K562 (cell line): ENCODE data around the gene CLCN1. TPM values are rescaled to one million over a fixed set of nuclear protein-coding genes. Genes with fewer than 3 reads are reported as not detected.

Experiments
- ADNP ChIP-seq: fragments of 200-800 bp; sonication (Bioruptor generic); IDR thresholded peaks from 2 replicates; pipeline ENCODE4 v1.6.1; 2016; ENCODE audit warnings: missing genetic modification characterization, missing compliant biosample characterization
- CCNT2 ChIP-seq: IDR thresholded peaks from 2 replicates; pipeline ENCODE4 v1.6.1; 2011; ENCODE audit warnings: borderline replicate concordance, low read depth, mild to moderate bottlenecking, moderate library complexity, mixed read lengths, low read length; ENCODE audit not compliant: insufficient read length; ENCODE audit errors: extremely low read depth
- CEBPB ChIP-seq: fragments of 450-650 bp; IDR thresholded peaks from 2 replicates; pipeline ENCODE4 v1.6.1; 2016; ENCODE audit warnings: missing genetic modification characterization, missing compliant biosample characterization
- E2F3 ChIP-seq: fragments of 250-450 bp; sonication (Bioruptor Pico); IDR thresholded peaks from 2 replicates; pipeline ENCODE4 v1.4.0; 2020; ENCODE audit warnings: mild to moderate bottlenecking
- E2F5 ChIP-seq: sonication (generic); formaldehyde crosslinking; IDR thresholded peaks from 2 replicates; pipeline ENCODE4 v1.8.0; 2022; ENCODE audit warnings: mild to moderate bottlenecking, missing genetic modification reagents
- IRF2 ChIP-seq: sonication (generic); formaldehyde crosslinking; IDR thresholded peaks from 2 replicates; pipeline ENCODE4 v1.8.1; 2022; ENCODE audit warnings: mild to moderate bottlenecking, missing genetic modification reagents
- NFIX ChIP-seq: fragments of 250-450 bp; sonication (Bioruptor Pico); IDR thresholded peaks from 2 replicates; pipeline ENCODE4 v1.4.0; 2020; ENCODE audit warnings: low read depth, mild to moderate bottlenecking, moderate library complexity
- NUFIP1 ChIP-seq: fragments of 450-650 bp; IDR thresholded peaks from 2 replicates; pipeline ENCODE4 v1.6.1; 2018; ENCODE audit not compliant: partially characterized antibody
- SFPQ ChIP-seq: fragments of 200-400 bp; formaldehyde crosslinking; IDR thresholded peaks from 2 replicates; pipeline ENCODE4 v1.6.1; 2017; ENCODE audit warnings: mild to moderate bottlenecking, low read depth, low read length, moderate library complexity
- SOX6 ChIP-seq: fragments of 450-650 bp; IDR thresholded peaks from 2 replicates; pipeline ENCODE4 v1.6.1; 2014; ENCODE audit warnings: mild to moderate bottlenecking
- SRSF1 ChIP-seq: fragments of 200-400 bp; formaldehyde crosslinking; IDR thresholded peaks from 2 replicates; pipeline ENCODE4 v1.6.1; 2017; ENCODE audit warnings: mild to moderate bottlenecking, low read depth, low read length, moderate library complexity
- STAT5B ChIP-seq: fragments of 250-450 bp; sonication (Bioruptor Pico); IDR thresholded peaks from 2 replicates; pipeline ENCODE4 v1.8.0; 2021; ENCODE audit warnings: mild to moderate bottlenecking, inconsistent platforms
- ZBTB12 ChIP-seq: fragments of 250-450 bp; sonication (Bioruptor Pico); IDR thresholded peaks from 2 replicates; pipeline ENCODE4 v1.4.0; 2020
- ZBTB9 ChIP-seq: fragments of 450-650 bp; formaldehyde crosslinking; IDR thresholded peaks from 2 replicates; pipeline ENCODE4 v1.4.0; 2020; ENCODE audit warnings: mild to moderate bottlenecking, moderate library complexity
- ZNF197 ChIP-seq: fragments of 200-800 bp; sonication (Bioruptor generic); IDR thresholded peaks from 2 replicates; pipeline ENCODE4 v1.6.1; 2016; ENCODE audit warnings: low read depth, missing genetic modification characterization, missing compliant biosample characterization
- ZNF316 ChIP-seq: fragments of 450-650 bp; IDR thresholded peaks from 2 replicates; pipeline ENCODE4 v1.6.1; 2016
- ZNF695 ChIP-seq: fragments of 450-650 bp; formaldehyde crosslinking; IDR thresholded peaks from 2 replicates; pipeline ENCODE4 v1.4.0; 2020; ENCODE audit warnings: mild to moderate bottlenecking, moderate library complexity
- ZNF780A ChIP-seq: fragments of 250-450 bp; sonication (Bioruptor Pico); IDR thresholded peaks from 2 replicates; pipeline ENCODE4 v1.5.0; 2021; ENCODE audit warnings: mild to moderate bottlenecking
- polyA plus RNA-seq, 8 experiments: library from polyadenylated mRNA; depleted of rRNA in 4 of 8; stranded (reverse) in 5 of 8; unstranded in 3 of 8; fragments of >200 nt; fragmentation: Nextera tagmentation in 2 of 8; fragmentation: Illumina TruSeq in 1 of 8; extraction: Ambion mirVana in 2 of 8; extraction: Trizol in 1 of 8; gene quantifications; 2 replicates each; pipeline versions ENCODE4 v1.2.1 to v1.2.3, GENCODE V29; 2011 to 2014; ENCODE audit warnings: inconsistent platforms in 1 of 8, missing spikeins in 1 of 8
- total RNA-seq, 7 experiments: library from RNA; depleted of rRNA in 6 of 7; stranded (reverse); fragments of >200 nt in 6 of 7; fragmentation: Illumina TruSeq in 2 of 7; extraction: Trizol in 2 of 7; gene quantifications; 2 replicates each; pipeline versions ENCODE4 v1.2.1 to v1.2.3, GENCODE V29; 2011 to 2021; ENCODE audit warnings: low replicate concordance in 1 of 7

The CLCN1 gene
- total and polyA plus RNA-seq, 9 of the 15 experiments (the other 6 are each of a cell fraction or from before 2014, with no cell fraction given), result 0.01 to 0.11 (median 0.04) TPM; not detected in 4

GRCh38 chr7:143369678-143370651 lies 54.1 kb downstream of the CLCN1 start (continued):
- TF ChIP-seq ZNF197 (CRISPR knock-in tag), result peak; percentile 99
- no peak for TF ChIP-seq E2F5
- no peak for TF ChIP-seq SOX6
- TF ChIP-seq SFPQ, result no peak
- peak; percentile 92 for TF ChIP-seq ZNF780A (CRISPR knock-in tag)
- TF ChIP-seq ZNF695 (CRISPR knock-in tag), result no peak
- no peak for TF ChIP-seq ZNF316
- peak; percentile 76; the same call in 1 of the 2 replicates for TF ChIP-seq ZBTB12 (CRISPR knock-in tag)
- TF ChIP-seq NFIX (CRISPR knock-in tag), result peak; percentile 71
- TF ChIP-seq CEBPB, result no peak
- no peak for TF ChIP-seq SRSF1
- no peak for TF ChIP-seq CCNT2
- no peak for TF ChIP-seq NUFIP1
- no peak for TF ChIP-seq IRF2 (CRISPR knock-in tag)
- TF ChIP-seq ZBTB9 (CRISPR knock-in tag), result peak; percentile 98
- TF ChIP-seq STAT5B (CRISPR knock-in tag), result 0 out of 2 replicates have a peak, but pooled peaks have one; percentile 54
- TF ChIP-seq ADNP (tag), result peak; percentile 72
- TF ChIP-seq E2F3 (CRISPR knock-in tag), result peak; percentile 98
